Umbilical cord (tissue), 2 donors: Measurements from ENCODE around the gene NDUFAF5. TPM values are rescaled to one million over a fixed set of nuclear protein-coding genes. Genes with fewer than 3 reads are reported as not detected.

Source experiments
- DNase-seq: peaks from one replicate; pipeline ENCODE4 v3.0.0-alpha.2; 2015; ENCODE audit warnings: low spot score
- total RNA-seq: library from RNA; depleted of rRNA; stranded (reverse); fragments of >200 nt; gene quantifications from one replicate; pipeline ENCODE4 v1.2.3, GENCODE V29; 2014; ENCODE audit warnings: low replicate concordance; ENCODE audit not compliant: insufficient read depth

NDUFAF5 gene
- total RNA-seq, 1 donor from 2014 or later: 23.6 TPM

DNA sequence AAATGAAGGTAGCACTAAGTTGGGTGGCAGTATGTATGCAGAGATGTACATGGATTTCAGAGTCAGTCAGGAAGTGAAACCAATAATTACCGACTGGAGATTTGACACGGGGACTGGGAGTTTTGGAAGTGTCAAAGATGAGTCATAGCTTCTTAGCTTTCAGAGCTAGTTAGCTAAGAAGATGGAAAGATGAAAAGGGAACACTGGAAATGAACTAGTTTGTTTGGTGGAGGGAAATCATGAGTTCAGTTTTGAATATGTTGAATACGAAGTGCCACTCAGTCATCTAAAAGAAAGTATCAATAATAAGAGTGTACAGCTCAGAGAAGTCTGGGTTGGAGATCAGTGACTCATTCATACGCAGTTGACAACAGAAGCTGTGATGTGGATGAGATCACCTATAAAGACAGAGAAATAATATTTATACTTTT lies 7.6 kb upstream of the NDUFAF5 start:
- no peak for DNase-seq

DNA sequence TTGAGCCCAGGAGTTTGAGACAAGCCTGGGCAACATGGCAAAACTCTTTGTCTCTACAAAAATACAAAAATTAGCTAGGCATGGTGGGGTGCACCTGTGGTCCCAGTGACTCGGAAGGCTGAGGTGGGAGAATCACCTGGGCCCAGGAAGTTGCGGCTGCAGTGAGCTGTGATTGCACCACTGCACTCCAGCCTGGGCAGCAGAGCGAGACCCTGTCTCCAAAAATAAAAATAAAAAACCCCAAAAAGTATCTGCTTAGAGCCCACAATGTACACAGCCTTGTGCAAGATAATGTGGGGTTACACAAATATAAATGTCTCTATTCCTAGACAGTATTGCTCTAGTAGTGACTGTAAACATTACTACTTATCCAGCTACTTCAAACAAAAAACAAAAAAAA lies 6.0 kb upstream of the NDUFAF5 start:
- DNase-seq: no peak

DNA sequence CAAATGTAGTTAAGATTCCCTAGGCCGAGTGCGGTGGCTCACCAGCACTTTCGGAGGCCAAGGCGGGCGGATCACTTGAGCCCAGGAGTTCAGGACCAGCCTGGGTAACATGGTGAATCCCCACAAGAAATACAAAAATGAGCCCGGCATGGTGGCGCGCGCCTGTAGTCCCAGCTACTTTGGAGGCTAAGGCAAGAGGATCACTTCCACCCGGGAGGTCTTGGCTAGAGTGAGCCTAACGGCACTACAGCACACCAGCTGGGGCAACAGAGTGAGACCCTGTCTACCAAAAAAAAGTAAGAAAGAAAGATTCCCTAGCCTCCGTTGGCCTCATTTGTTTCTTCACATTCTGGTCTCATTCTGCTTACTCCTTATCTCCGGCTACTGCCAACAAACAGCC lies 1.3 kb upstream of the NDUFAF5 start:
- no peak for DNase-seq

DNA sequence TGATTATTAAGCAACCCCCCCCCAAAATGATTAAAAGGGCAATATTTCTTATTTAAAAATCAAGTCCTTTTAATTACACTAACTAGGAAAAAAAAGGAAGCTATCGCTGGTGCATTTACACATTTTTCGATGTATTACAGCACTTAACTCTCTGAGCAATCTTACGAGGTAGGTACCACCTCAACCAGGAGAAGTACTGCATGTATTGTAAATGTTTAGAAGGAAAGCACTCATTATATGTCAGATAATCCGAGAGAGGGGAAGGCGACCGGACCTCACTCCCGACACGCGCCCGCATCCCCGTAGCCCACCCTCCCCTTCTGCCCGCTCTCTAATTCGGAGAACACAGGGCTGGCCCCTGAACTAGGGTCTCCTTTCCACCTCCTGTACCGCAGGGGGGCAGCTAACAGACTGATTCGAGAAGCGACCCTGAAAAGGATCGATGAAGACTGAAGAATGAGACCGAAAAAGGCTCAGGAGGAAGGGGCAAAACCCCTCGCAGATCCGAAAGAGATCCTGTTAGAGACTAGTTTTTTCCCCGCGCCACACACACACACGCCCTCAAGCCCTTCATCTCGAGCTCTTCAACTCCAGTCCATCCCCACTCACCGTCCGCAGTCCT lies 446 bp upstream of the NDUFAF5 start:
- no peak for DNase-seq

DNA sequence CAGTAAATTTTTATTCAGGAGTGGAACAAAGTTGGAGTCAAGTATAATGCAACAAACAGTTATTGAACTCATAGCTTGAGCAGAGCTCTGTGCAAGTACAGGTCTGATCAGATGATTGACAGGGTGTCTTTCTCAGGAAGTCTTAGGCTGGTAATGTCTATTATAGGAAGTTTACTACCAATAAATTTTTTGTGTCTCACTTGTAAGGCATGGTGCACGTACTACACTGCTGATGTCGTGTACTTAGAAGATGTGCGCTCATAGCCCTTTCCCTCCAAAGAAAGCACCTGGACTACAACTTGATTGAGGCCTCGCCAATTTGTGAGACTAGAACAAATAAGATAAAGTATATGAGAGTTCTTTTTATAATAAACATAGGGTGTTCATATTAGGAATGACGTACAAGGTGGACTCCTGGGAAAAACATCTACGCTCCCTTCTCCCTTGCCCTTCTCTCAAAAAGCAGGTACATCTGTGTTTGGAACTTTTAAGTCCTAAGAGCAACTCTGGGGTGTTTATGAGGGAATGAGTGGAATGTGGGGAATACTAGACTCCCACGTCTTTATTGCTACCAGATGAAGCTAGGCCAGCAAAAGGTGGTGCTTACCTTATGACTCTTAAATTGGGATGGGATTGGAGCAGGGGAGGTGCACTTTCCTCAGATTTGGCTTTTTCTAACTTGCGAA lies 1.5 kb downstream of the NDUFAF5 start:
- DNase-seq: no peak

DNA sequence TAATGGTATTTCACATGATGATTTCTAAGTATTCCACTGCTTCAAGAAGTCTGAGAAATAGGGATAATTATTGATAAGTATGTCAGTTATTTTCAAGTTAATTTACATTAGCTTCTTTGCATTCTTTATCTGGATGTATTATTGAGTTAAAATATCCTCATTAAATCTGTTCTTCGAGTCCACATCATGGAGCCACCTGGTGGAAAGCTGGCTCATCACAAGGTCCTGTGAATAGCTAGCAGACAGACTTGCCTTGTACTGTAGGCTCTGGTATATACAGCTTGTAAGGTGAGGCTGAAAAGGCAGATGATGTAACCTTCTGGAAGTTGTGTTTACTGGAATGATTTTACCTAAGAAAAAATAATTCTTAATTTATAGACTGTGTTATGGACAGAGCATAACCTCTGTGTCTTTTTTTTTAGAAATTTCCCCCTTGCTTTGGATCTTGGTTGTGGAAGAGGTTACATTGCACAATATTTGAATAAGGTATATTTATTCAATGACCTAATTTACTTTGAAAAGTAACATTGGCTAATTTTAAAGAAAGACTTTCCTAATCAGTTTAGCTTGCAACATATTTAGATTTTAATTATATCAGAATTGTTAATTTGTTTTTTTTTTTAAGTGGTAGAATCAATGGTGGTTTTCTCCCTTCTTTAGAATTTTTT lies 3.5 kb downstream of the NDUFAF5 start:
- peak; percentile 66 for DNase-seq

DNA sequence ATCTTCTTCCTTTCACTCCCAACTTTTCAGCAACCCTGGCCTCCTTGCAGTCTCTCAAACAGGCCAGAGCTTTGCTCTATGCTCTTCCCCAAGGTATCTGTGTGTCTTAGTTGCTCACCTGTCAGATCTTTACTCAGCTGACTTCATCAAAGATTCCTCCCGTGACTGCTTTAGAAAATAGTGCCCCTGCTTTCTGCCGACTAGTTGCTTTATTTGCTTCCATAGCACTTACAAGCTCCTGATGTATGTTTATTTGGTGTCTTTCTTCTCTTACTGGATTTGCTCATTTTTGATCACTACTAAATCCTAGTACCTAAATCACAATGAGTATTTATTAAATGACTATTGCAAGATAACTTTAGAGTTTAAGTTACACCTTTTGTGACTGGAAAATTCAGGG lies 5.9 kb downstream of the NDUFAF5 start:
- no peak for DNase-seq

DNA sequence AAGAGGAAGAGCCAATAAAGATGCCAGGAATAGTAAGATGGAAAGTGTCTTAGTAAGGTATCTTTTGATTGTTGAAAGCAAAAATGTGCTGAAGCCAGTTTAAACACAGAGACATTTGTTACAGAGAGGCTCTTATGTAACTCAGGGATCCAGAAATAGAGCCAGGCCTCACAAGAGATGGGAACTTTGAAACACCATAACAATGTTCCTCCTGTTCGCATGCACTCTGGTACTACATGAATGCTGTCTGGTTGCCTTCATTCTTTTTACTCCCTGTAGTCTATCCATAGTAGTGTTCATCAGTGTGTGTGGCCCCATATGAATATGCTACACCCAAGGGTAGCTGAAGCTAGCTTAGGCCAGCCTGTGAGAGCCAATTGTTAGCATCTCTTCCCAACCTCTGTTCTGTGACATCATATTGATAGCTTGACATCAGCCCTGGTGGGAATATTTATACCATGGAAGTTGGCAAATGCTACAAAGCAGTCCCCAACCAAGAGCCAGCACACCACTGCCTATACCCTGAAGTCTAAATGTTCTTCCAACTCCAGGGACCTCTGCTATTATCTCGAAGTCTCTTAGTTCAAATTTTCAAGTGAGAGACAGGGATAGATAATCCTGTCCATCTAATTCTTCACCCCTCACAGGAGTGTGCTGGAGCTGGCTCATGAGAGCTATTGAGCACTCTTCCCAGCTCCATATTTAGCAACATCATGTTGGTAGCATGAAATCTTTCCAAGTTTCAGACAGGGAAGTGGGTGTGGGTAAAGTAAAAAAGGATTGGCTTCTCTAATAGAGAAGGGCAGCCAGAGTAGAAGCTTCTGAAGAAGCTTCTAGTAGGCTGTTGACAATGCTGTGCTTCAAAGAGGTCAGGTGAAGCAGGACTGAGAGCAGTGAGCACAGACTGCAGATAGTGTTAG lies 7.0 kb downstream of the NDUFAF5 start:
- DNase-seq: peak; percentile 6

DNA sequence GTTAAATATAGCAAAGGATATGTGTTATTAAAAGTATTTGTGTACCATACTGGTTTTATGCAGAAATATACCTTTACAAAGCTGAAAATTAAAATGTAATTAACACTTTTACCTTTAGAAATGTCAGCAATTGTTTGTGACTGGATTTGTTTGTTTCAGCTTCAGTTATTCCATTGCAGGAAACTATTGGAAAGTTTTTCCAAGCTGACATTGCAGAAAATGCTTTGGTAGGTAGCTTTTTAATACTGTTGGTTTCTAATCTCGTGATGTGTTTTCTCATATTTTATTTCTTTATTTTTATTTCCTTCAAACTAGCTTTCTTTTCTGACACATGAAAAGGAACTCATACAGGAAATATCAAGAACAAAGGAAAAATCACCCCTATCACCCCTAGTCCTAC lies 8.2 kb downstream of the NDUFAF5 start:
- DNase-seq: no peak

DNA sequence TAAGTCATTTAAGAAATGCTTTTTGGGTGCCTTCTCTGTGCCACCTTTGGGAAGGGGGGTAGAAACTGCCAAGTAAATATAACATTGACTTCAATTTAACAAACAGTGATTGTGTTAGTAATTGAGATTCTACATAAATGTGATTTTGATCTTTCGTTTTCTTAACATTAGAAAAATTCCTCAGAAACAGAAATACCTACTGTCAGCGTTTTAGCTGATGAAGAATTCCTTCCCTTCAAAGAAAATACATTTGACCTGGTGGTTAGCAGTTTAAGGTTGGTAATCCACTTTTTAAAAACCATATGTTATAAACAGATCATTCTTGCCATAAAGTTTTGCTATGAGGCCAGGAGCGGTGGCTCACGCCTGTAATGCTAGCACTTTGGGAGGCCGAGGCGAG lies 9.8 kb downstream of the NDUFAF5 start:
- DNase-seq: no peak

DNA sequence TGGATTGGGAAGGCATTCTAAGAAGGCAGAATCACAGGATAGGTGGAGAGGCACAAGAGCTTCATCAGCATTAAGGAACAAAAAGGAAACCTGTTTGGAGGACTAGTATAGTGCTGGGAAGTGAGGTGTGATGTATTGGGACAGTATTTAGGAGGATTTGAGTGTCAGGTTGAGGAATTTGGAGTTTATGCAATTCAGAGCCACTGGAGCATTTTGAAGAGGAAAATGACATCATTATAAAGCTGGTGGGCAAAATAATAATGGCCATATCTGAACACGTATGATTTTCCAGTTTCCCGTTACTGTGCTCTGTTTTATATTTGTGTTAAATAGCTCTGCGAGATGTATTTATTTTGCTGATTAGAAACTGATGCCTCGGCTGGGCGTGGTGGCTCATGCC lies 14.2 kb downstream of the NDUFAF5 start:
- no peak for DNase-seq

DNA sequence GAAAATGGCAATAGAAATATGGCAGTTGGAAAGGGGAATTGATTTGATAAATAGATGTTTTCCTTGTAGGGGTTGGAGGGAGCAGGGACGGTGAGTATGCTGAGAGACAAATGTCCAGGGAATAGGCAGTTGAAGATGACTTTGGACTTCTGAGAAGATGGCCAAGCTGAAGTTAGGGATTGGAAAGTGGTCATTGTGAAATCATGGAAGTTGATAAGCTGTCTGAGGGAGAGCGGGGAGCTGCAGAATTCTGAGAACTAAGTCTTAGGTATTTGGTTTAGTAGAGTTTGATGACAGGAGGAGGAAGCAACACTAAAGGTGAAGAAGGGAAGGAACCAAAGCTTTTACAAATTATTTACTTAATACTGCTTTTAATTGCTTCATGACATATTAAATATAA lies 15.1 kb downstream of the NDUFAF5 start:
- no peak for DNase-seq

DNA sequence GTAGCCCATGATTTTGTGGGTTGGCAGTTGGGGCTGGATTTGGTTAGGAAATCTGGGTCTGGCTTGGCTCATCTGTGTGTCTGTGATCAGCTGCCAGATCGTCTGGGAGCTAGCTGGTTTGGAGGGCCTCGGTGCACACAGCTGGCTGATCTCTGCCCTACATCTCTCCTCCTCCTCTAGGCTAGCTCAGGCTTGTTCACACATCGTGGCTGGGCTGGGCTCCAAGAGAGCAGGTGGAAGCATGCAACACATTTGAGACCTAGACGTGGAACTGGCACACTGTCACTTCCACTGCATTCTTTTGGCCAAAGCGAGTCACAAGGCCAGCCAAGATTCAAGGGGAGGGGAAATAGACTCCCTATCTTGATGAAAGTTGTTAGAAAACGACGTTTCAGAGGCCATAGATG lies 15.9 kb downstream of the NDUFAF5 start:
- DNase-seq: peak; percentile 93

DNA sequence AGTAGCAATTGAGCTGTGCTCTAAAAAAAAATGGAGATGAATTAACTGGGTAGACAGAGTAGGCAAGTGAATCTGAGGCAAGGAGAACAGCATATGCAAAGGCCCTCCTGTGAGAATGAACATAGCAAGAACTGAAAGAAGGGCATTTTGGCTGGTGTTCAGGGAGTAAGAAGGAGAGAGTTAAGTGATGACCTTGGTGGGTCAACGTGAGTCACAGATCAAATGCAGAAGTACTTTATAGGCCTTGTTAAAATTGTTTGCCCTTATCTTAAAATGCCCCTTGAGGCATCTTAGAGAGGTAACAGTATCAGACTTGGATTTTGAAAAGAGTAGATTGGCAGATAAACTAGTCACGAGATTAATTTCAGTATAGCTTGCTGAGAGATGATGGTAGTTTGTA lies 24.5 kb downstream of the NDUFAF5 start:
- DNase-seq: no peak

DNA sequence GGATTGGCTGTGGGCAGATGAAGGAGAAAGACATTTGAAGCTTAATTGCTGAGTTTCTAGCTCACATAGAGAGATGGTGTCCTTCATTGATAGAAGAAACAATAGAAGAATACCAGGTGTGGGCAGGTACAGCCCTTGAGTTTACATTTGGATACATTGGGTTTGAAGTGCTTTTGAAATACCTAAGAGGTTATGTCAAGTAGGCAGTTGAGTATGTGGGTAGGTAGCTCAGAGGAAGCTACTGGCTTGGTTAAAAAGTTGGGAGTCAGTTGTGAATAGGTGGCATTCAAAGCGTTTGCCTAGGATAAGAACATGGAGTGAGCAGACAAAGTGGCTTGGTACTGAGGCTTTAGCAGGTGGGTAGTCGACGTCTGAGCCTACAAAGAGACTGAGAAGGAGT lies 25.0 kb downstream of the NDUFAF5 start:
- DNase-seq: no peak

DNA sequence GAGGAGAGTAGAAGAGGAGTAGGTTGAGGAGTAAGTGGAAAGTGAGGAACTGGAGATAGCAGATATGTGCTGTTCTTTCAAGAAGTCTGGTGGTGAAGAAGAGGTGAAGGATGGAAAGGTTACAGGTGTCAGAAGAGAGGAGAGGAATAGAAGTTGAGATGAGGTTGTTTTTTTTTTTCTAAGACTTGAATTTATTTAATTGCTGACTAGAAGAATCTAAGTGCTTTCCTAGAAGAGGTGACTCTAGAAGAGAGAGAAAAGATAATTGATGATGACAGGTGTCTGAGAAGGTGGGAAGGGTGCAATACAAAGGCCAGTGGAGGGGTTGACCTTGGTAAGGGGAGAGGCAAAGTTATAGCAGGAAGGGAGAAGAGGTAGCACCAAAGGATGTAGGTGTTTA lies 25.6 kb downstream of the NDUFAF5 start:
- no peak for DNase-seq

DNA sequence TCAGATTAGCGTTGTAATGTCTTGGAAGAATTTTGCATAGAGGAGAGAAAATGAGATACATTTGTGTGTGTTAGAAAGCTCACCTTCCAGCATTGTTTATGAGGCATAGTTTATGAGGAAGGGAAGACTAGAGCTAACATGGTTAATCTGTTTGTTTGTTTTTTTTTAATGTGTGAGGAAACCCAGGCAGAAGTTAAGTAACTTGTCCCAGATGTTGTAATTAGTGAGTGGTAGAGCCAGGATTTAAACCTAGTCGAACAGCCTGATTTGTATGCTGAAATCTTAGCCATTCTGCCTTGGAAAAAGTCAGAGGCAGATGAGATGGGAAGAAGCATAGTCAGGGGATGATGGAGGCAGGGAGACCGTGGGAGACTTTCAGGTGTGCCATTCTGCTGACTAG lies 29.1 kb downstream of the NDUFAF5 start:
- DNase-seq: no peak

DNA sequence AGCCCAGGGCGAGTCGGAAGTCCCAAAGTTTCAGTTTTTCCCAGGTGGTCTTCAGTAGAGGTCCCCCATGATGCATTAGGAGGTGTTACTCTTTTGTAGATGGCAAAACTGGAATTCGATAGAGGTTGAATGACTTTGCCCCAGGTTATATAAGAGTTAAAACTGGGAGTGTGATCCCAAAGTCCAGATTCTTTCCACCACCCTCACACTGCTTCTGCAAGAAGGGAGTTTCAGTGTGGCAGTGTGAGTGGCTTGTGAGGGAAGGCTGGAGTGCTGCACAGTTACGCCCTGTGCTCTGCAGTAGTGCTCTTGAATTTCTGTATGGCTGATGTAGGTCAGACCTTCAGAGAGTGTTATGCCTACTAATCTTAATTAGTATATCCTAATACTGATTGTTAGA lies 29.8 kb downstream of the NDUFAF5 start:
- no peak for DNase-seq

DNA sequence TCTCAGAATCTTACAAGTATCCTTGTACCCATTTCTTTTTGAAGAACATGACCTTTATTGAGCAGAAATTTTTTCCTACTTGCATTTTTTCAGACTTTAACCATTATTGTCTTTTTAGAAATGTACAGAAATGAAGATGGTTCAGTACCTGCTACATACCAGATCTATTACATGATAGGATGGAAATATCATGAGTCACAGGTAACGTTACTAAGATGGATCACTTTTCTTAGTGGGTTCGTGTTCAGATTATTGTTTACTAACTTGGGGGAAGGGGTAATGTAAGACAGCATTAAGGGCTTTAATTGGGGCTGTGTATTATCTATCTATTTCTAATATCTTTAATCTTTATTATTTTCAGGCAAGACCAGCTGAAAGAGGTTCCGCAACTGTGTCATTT lies 31.9 kb downstream of the NDUFAF5 start:
- no peak for DNase-seq

DNA sequence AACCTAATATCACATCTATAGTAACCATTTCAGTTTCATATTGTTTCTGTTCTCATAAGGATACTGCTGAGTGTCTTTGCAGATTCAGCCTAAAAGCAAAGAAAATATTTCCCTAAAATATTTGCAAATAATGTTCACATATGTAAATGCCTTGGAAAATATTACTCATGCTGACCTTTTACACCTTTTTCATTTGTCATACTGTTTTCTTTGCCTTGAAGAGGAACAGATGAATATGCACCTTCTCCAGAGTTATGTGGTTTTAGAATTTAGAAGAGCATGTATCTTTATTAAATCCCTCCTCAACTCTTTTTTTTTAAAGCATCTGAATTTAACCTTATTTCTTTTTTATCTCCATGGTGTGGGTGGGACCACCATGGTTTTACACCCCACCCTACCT lies 32.5 kb downstream of the NDUFAF5 start:
- DNase-seq: no peak

DNA sequence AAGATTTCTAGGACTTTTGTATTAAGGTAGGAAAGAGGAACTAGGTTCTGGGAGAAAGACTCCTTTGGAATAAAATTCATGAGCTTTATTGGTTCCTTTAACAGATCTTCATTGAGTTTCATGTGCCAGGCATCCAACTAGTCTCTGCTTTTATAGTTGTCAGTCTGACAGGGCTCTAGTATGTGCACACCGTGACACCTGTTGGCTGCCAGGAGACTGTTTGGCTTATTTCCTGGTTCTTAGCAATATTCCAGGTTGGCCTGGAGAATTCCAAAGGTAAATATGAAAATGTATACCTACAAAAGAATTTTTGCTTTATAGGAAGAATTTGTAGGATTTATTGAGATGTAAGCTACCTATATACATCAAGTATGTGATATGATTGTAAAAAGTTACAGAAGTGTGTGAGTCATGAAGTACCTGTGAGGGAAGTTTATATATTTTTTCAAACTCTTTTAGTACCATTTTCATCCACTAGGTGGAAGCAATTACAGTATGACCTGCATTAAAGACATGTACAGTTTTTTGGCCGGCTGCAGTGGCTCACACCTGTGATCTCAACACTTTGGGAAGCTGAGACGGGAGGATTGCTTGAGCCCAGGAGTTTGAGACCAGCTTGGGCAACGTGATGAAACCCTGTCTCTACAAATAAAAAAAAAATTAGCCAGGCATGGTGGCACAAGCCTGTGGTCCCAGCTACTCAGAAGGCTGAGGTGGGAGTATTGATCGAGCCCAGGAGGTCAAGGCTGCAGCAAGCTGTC lies 35.2 kb downstream of the NDUFAF5 start:
- peak; percentile 67 for DNase-seq
